GM12892 (cell line): ENCODE results near the gene ENGASE.

Experiments
- DNase-seq: peaks from one replicate; pipeline ENCODE4 v3.0.0; 2011; ENCODE audit not compliant: insufficient read length
- FAIRE-seq: peaks from 2 replicates; lab custom pipeline; 2011; peaks lifted over from hg19 to GRCh38; lab: Jason Lieb, UNC
- POLR2A ChIP-seq: IDR thresholded peaks from 2 replicates; pipeline ENCODE4 v1.6.1; 2011; ENCODE audit warnings: low read depth, low read length, control low read depth
- POLR2AphosphoS5 ChIP-seq: IDR thresholded peaks from 2 replicates; pipeline ENCODE4 v1.6.1; 2011; ENCODE audit warnings: low read depth, low read length, control low read depth
- TAF1 ChIP-seq: IDR thresholded peaks from 2 replicates; pipeline ENCODE4 v1.6.1; 2011; ENCODE audit warnings: low read depth, mild to moderate bottlenecking, control low read depth, low read length, borderline replicate concordance

The ENGASE gene

DNA sequence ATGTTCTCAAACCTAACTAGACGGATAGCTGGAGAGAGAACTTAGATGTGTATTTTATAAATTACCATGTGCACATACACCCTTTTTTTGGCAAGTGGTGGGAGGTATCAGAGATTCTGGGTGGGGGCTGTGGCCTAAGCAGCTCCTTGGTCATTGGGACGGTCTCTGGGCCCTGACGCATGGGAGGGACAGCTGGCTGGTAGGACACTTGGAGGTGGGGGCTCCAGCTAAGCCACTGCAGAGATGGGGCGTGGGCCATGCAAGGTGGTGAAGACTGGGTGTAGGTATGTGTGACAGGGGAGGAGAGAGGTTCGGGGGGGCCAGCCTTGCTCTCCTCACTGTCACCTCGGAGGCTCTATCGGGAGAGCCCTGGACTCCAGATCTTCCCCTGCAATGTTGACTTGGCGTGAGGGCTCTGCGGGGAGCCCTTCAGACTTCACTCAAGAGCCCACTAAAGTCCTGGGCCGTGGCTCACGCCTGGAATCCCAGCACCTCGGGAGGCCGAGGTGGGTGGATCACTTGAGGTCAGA lies 33.5 kb upstream of the ENGASE start:
- FAIRE-seq (no peak), DNase-seq (peak; percentile 5)
- TF ChIP-seq POLR2AphosphoS5, result no peak
- no peak for TF ChIP-seq TAF1
- no peak for TF ChIP-seq POLR2A

DNA sequence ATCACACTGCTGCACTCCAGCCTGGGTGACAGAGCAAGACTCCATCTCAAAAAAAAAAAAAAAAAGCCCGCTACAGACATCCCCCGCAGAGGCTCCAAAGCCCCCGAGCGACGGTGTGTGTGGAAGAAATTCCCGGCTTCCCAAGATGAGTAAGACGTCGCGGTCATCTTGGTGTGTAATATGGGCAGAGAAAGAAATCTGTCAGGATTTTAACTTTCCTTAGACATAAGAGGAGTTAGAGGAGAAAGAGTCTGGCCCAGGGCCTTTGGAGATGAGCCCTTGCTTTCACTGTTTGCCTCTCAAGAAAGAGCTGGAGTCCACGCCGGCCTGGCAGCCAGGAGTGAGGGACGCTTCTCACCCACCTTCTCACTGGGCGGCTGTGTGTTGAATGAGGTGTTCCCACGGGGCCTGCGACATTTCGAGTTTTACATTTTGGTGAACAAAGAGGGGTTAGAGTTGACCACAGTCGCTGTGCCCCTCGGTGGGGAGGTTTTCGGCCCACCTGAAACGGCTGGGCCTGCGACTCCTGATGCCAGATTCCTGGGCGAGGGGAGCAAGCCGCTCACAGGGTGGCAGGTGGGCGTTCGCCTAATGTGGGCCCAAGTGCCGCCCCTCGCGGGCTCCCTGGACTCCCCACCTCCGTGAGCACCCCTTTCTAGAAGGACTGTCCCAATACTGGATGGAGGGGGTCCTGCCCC lies 32.8 kb upstream of the ENGASE start:
- FAIRE-seq, result no peak
- TF ChIP-seq POLR2A, result no peak
- TF ChIP-seq POLR2AphosphoS5, result no peak
- no peak for TF ChIP-seq TAF1

DNA sequence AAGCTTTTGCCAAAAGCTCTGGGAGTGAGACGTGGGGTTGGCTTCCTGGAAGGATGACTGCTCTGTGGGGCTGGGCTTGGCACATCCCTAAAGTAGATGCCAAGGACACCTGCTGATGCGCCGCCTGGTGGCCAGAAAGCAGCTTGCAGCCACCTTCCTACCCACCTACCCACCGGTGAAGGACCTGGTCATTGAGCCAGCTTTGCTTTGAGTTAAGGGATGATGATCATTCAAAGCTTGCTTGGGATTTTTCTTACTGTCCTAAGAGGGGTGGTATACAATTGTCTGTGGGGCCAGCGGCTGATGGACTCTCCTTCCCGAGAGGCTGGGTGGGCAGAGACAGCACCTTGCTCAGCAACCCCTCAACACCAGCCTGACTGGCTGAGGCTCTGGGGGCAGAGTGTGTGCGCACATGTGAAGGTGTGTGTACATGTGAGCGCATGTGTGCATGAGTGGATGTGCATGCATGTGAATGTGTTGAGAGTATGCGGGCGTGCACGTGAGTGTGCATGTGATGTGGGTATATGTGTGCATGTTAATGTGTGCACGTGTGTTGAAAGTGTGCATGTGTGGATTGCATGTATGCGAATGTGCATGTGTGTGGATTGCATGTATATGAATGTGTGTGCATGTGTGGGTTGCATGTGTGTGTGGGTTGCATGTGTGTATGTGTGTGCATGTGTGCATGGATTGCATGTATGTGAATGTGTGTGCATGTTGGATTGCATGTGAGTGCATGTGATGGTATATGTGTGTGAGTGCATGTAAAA lies 32.0 kb upstream of the ENGASE start:
- TF ChIP-seq POLR2AphosphoS5 (no peak), TAF1 (no peak), POLR2A (no peak)
- DNase-seq (peak; percentile 57), FAIRE-seq (peak; percentile 78)

More for the DNA sequence above, 32.8 kb upstream of the ENGASE start:
- peak; percentile 4 for DNase-seq

DNA sequence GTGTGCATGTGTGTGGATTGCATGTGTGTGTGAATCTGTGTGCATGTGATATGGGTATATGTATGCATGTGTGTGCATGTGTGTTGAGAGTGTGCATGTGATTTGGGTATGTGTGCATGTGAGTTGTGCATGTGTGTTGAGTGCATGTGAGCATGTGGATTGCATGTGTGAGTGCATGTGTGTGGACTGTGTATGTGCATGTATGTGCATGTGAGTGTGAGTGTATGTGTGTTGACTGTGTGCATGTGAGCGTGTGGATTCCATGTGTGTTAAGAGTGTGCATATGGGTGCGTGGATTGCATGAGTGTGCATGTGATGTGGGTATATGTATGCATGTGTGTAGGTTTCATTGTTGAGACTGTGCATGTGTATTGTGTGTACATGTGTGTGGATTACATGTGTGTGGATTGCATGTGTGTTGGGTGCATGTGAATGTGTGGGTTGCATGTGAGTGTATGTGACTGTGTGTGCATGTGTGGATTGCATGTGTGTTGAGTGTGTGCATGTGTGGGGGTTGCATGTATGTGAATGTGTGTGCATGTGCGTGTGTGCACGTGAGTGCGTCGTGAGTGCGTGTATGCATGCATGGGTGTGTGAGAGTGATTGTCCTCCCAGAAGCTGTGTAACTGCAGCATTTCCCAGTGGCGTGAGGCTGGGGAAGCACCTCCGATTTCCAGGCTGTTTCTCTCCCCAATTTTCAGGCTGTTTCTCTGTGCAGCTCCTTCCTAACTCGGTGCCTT lies 31.3 kb upstream of the ENGASE start:
- no peak for TF ChIP-seq TAF1
- TF ChIP-seq POLR2A, result no peak
- TF ChIP-seq POLR2AphosphoS5, result no peak
- no peak for FAIRE-seq
- no peak for DNase-seq

DNA sequence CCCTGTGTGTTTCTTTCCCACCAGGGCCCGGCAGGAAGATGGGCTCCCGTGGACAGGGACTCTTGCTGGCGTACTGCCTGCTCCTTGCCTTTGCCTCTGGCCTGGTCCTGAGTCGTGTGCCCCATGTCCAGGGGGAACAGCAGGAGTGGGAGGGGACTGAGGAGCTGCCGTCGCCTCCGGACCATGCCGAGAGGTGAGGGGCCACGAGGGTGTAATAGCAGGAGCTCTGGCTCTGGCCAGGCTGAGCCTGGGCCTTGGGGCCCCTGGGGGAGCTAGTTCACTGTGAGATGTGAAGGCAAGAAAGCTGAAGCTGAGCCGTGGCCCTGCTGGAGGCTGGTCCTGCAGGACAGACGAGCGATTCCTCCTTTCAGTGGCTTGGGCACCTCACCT lies 30.7 kb upstream of the ENGASE start:
- FAIRE-seq (no peak), DNase-seq (no peak)
- TF ChIP-seq POLR2AphosphoS5 (no peak), TAF1 (no peak), POLR2A (no peak)

DNA sequence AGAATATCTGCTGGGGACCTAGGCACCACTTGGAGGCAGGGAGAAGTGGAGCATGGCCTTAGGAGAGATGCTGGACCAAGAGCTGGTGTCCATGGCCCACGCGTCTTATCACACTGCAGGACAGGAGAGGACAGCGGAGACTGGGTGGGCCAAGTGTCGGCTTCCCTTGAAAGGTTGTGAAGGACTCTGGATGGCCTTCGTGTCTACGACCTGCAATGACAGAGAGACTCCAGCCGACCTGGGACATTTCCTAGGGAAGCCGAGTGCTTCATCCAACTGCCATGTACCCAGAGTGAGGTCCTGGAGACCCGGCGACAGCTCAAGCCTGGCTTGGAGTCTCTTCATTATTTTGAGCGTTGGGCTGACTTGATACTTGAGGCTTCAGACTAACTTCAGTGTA lies 30.2 kb upstream of the ENGASE start:
- DNase-seq, result peak; percentile 1
- TF ChIP-seq POLR2AphosphoS5, result no peak
- TF ChIP-seq POLR2A, result no peak
- no peak for TF ChIP-seq TAF1
- no peak for FAIRE-seq

DNA sequence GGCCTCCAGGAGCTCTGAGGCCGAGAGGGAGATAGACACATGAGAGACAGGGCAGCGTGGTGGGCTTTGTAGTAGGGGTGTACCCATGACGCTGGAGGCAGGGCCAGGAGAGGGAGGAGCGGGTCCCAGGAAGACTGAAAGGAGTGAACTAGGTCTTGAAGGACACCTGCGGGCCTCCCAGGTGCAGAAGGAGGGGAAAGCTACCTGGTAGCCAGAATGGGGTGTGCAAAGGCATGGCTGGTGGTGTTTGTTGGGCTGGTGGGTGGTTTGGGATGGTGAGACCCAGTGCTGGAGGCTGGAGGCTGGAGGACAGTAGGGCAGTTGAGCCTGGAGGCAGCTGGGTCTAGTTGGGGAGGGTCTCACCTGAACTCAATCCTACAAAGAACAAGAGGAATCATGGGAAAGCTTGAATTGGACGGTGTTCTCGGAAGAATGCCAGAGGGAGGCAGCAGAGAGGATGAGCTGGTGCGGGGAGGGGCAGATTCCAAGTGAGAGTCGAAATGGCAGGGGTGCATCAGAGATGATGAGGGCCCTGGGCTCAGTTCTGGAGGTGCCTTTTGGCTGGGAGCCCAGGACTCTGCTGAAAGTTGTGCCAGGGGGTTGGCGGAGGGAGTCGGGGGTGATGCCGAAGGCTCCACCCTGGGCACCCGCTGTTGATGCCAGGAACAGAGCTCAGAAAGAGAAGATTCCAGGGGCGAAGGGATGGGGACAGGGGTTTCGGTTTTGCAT lies 29.5 kb upstream of the ENGASE start:
- TF ChIP-seq POLR2A (no peak), TAF1 (no peak), POLR2AphosphoS5 (no peak)
- no peak for FAIRE-seq

DNA sequence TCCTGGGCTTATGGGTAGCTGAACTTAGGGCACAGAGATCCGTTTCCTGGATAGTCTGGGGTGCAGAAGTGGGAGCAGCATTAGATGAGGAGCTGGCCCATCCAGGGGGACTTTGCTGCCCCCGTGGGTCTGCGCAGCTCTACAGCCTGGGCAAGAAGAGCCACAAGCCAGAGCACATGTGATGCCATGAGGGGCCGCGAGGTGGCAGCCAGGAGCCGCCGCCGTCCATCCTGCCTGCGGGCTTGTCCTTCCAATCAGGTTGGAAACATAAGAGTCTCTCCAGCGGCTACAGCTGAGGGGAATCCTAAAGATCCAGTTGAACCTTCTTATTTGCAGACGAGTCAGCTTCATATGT lies 28.8 kb upstream of the ENGASE start:
- FAIRE-seq (peak; percentile 82), DNase-seq (peak; percentile 77)
- TF ChIP-seq POLR2A, result no peak
- TF ChIP-seq POLR2AphosphoS5, result no peak
- no peak for TF ChIP-seq TAF1

More for the DNA sequence above, 29.5 kb upstream of the ENGASE start:
- DNase-seq, result peak; percentile 5

DNA sequence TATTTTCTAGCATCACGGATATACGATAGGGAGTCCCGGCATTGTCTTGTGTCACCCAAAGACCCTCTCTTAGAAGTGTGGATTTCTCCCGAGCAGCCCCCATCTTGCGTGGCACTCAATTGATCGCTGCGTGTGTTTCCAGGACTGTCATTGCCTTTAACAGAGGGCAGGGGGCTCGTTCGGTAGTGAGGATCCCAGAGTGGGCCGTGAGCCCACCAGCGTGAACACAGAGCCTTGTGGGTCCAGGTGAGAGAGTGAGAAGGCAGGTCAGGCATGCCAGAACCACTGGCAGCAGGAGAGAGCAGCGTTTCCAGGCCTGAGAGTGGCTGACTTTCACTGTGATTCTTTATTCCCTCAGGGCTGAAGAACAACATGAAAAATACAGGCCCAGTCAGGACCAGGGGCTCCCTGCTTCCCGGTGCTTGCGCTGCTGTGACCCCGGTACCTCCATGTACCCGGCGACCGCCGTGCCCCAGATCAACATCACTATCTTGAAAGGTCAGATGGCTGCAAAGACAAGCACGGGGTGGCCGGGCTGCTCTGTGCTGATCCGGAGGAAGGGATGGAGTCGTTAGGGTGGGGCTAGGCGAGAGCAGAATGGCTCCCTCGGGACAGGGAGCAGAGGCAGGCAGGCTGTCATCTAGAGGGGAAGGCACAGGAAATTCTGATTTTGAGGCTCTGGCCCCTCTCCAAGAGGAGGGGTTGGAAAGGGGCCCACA lies 28.3 kb upstream of the ENGASE start:
- no peak for FAIRE-seq
- peak; percentile 15 for DNase-seq
- TF ChIP-seq POLR2A (no peak), TAF1 (no peak), POLR2AphosphoS5 (no peak)

DNA sequence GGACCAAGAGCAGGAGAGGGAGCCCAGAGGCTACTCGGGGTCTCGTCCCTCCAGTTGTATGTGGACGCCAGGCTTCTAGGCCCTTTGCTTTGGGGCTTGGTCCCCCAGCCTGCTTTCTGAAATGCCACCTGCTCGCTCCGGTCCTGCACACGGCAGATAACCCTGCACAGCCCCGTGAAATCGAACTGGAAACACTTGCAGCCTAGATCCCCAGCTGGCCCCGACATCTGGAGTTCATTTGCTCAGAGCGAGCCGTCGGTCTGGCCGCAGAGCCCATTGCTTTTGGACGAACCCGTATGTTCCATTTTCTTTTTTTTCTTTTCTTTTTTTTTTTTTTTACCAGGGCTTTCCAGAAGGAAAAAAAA lies 27.7 kb upstream of the ENGASE start:
- TF ChIP-seq TAF1, result no peak
- no peak for TF ChIP-seq POLR2A
- no peak for TF ChIP-seq POLR2AphosphoS5
- no peak for FAIRE-seq
- DNase-seq, result no peak
